GM21423 (cell line): ENCODE data around the gene PDE12.

Source experiments
- ATAC-seq: cut with Tn5 transposase; IDR thresholded peaks from one replicate; pipeline ENCODE4 v1.9.1; 2021; ENCODE audit warnings: mild to moderate bottlenecking, moderate library complexity; ENCODE audit not compliant: unreplicated experiment

Gene PDE12

GRCh38 chr3:57555738-57556458, at the start of gene PDE12:
PDE12 (plus strand) TSS chr3:57556274; CDS start chr3:57556380, 106 bp downstream.
- peak; percentile 88 for ATAC-seq

GRCh38 chr3:57512166-57512565, 43.9 kb upstream of the PDE12 start:
- ATAC-seq, result no peak

- ATAC-seq, result no peak
Observed at GRCh38 chr3:57518276-57518915, 37.7 kb upstream of the PDE12 start.

- ATAC-seq, result no peak
Observed at GRCh38 chr3:57530071-57530608, 25.9 kb upstream of the PDE12 start.

- no peak for ATAC-seq
Observed at GRCh38 chr3:57538465-57538864, 17.6 kb upstream of the PDE12 start.

GRCh38 chr3:57544181-57545125, 11.6 kb upstream of the PDE12 start, which contains the start of gene DNAH12:
DNAH12 (minus strand) TSS chr3:57544344; CDS start chr3:57542870, 1,474 bp downstream.
- ATAC-seq, result no peak

- no peak for ATAC-seq
Observed at GRCh38 chr3:57545636-57546268, 10.3 kb upstream of the PDE12 start.

- no peak for ATAC-seq
Observed at GRCh38 chr3:57546616-57547015, 9.5 kb upstream of the PDE12 start.

- no peak for ATAC-seq
Observed at GRCh38 chr3:57555306-57555705, 768 bp upstream of the PDE12 start.

GRCh38 chr3:57556459-57557084, 498 bp downstream of the PDE12 start:
- ATAC-seq, result peak; percentile 24

GRCh38 chr3:57557085-57557537, 1.0 kb downstream of the PDE12 start:
- ATAC-seq, result peak; percentile 16

- no peak for ATAC-seq
Observed at GRCh38 chr3:57559526-57559925, 3.5 kb downstream of the PDE12 start.

GRCh38 chr3:57569859-57570450, 13.9 kb downstream of the PDE12 start:
- no peak for ATAC-seq

GRCh38 chr3:57570878-57571277, 14.8 kb downstream of the PDE12 start:
- ATAC-seq, result no peak

GRCh38 chr3:57572096-57572495, 16.0 kb downstream of the PDE12 start:
- ATAC-seq, result no peak

GRCh38 chr3:57575966-57576626, 20.0 kb downstream of the PDE12 start:
- no peak for ATAC-seq

GRCh38 chr3:57577801-57578200, 21.7 kb downstream of the PDE12 start:
- no peak for ATAC-seq

GRCh38 chr3:57582474-57583168, 26.5 kb downstream of the PDE12 start:
- no peak for ATAC-seq
